Upper lobe of right lung (tissue), 1 donor: ENCODE results near the gene AMN. TPM values are rescaled to one million over a fixed set of nuclear protein-coding genes. Genes with fewer than 3 reads are reported as not detected.

Experiments used
- ATAC-seq: fragments of 200-7000 bp; cut with Tn5 transposase; one replicate; pipeline ENCODE4 v1.9.1; 2020; ENCODE audit warnings: mild to moderate bottlenecking, moderate library complexity
- DNase-seq: peaks from one replicate; pipeline ENCODE4 v3.0.0-alpha.2; 2020
- H3K27ac ChIP-seq: fragments of 200-600 bp; one replicate; pipeline ENCODE4 v1.8.0; 2022
- H3K27me3 ChIP-seq: fragments of 200-600 bp; one replicate; pipeline ENCODE4 v1.8.0; 2022; ENCODE audit warnings: mild to moderate bottlenecking
- H3K36me3 ChIP-seq: fragments of 200-600 bp; one replicate; pipeline ENCODE4 v1.8.0; 2022
- H3K4me1 ChIP-seq: fragments of 200-600 bp; one replicate; pipeline ENCODE4 v1.8.0; 2022
- H3K4me3 ChIP-seq: fragments of 200-600 bp; one replicate; pipeline ENCODE4 v1.8.0; 2022; ENCODE audit warnings: mild to moderate bottlenecking
- H3K9me3 ChIP-seq: fragments of 200-600 bp; one replicate; pipeline ENCODE4 v1.8.0; 2022
- intact Hi-C: fragments of 100-400 bp; cut with DNase I; formaldehyde crosslinking; loops from one replicate; pipeline ENCODE4 v1.11.0; 2022
- total RNA-seq: library from RNA; stranded (reverse); fragmentation: NEBNext Ultra II Directional; extraction: Animal tissue kit (Norgen Biotek cat#: 25700); gene quantifications from one replicate; pipeline ENCODE4 v1.2.1, GENCODE V29; 2021
- TF ChIP-seq, protein P1 (sequence below): fragments of 200-600 bp; IDR thresholded peaks from one replicate; pipeline ENCODE4 v1.8.0; 2022; ENCODE audit warnings: antibody characterized with exemption
- donor health status: DM: no; HTN: yes; CAD: no; lungs with severe emphysema.

The AMN gene
- total RNA-seq, 1 donor from 2014 or later: 19.8 TPM

DNA sequence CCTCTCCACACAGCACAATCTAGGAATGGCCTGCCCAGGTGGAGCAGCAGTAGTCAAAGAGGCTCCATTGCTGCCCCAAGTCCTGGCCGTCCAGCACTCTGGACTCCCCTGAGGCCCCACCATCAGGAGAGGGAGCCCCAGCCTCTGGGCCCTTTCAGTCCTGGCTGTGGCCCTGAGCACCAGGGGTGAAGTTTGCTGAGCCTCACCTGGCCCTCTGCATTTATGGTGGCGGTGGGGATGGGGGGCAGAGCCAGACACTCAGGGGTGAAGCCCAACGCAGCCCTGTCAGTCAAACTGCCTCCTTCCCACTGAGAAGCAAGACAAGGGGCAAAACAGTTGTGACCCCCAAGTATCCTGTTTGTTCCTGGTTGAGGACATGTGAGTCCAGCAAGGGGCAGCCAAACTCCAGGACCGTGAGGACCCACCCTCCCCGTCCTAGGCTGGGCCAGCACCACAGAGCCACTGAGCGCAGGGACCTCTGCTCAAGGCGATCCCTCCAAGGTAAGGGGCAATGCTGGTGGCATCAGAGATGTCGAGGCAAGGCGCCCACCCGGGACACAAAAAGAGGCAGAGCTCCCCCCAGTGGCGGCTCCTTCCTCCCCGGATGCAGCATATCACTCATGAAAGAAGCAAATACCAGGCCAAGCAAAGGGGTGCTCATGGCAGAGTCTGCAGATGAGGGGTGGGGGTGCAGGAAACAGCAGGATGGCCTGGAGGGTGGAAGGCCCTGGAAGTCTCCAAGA, 4.8 kb upstream of the AMN start:
- TF ChIP-seq, protein P1, sequence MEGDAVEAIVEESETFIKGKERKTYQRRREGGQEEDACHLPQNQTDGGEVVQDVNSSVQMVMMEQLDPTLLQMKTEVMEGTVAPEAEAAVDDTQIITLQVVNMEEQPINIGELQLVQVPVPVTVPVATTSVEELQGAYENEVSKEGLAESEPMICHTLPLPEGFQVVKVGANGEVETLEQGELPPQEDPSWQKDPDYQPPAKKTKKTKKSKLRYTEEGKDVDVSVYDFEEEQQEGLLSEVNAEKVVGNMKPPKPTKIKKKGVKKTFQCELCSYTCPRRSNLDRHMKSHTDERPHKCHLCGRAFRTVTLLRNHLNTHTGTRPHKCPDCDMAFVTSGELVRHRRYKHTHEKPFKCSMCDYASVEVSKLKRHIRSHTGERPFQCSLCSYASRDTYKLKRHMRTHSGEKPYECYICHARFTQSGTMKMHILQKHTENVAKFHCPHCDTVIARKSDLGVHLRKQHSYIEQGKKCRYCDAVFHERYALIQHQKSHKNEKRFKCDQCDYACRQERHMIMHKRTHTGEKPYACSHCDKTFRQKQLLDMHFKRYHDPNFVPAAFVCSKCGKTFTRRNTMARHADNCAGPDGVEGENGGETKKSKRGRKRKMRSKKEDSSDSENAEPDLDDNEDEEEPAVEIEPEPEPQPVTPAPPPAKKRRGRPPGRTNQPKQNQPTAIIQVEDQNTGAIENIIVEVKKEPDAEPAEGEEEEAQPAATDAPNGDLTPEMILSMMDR: peak; percentile 59
- Histone ChIP-seq H3K4me1 (peaks cover 1% of the 10 kb centered on the region), H3K27ac (no peak overlapping the region), H3K4me3 (no peak overlapping the region), H3K36me3 (no peaks in the 10 kb centered on the region), H3K27me3 (peaks cover 7% of the 10 kb centered on the region), H3K9me3 (no peaks in the 10 kb centered on the region)
- peak; percentile 54 for ATAC-seq
- peak; percentile 80 for DNase-seq
- intact Hi-C loops: no loop called here

GRCh38 chr14:102918438-102918837, 4.0 kb upstream of the AMN start:
- TF ChIP-seq, protein P1: no peak
- Histone ChIP-seq H3K27ac (no peak overlapping the region), H3K27me3 (peaks cover 15% of the 10 kb centered on the region), H3K9me3 (no peaks in the 10 kb centered on the region), H3K36me3 (no peaks in the 10 kb centered on the region), H3K4me3 (no peak overlapping the region), H3K4me1 (peaks cover 9% of the 10 kb centered on the region)
- DNase-seq: no peak
- no peak for ATAC-seq
- intact Hi-C loops: no loop called here

DNA sequence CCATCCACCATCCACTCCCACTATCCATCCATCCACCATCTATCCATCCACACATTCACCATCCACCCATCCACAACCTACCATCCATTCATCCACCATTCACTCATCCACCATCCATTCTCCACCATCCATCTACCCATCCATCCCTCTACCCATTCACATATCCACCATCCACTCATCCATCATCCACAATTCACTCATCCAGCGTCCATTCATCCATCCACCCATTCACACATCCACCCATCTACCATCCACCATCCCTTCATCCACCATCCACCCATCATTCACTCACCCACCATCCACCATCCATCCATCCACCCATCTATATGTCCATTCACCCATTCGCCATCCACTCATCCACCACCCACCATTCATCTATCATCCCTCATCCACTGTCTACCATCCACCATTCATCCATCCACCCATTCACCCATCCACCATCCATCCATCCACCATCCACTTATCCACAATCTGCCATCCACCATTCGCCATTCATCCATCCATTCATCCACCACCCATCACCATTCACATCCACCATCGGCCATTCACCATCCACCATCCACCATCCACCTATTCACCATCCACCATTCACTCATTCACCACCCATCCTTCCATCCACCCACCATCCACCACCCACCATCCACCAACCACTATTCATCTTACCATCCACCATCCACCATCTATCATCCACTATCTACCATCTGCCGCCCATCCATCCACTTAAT, 2.0 kb upstream of the AMN start:
- Histone ChIP-seq H3K36me3 (no peaks in the 10 kb centered on the region), H3K9me3 (no peaks in the 10 kb centered on the region), H3K27ac (no peak overlapping the region), H3K4me3 (no peak overlapping the region), H3K4me1 (peaks cover 11% of the 10 kb centered on the region), H3K27me3 (peaks cover 31% of the 10 kb centered on the region)
- no peak for ATAC-seq
- TF ChIP-seq, protein P1: no peak
- DNase-seq: no peak
- intact Hi-C loops: no loop called here

GRCh38 chr14:102920998-102921304, 1.5 kb upstream of the AMN start:
- TF ChIP-seq, protein P1: no peak
- H3K4me1 ChIP-seq: peaks cover 11% of the 10 kb centered on the region
- peaks cover 36% of the 10 kb centered on the region for H3K27me3 ChIP-seq
- ATAC-seq: no peak
- DNase-seq: no peak
- H3K27ac ChIP-seq: no peak overlapping the region
- H3K4me3 ChIP-seq: no peak overlapping the region
- no peaks in the 10 kb centered on the region for H3K9me3 ChIP-seq
- intact Hi-C loops: no loop called here
- no peaks in the 10 kb centered on the region for H3K36me3 ChIP-seq

DNA sequence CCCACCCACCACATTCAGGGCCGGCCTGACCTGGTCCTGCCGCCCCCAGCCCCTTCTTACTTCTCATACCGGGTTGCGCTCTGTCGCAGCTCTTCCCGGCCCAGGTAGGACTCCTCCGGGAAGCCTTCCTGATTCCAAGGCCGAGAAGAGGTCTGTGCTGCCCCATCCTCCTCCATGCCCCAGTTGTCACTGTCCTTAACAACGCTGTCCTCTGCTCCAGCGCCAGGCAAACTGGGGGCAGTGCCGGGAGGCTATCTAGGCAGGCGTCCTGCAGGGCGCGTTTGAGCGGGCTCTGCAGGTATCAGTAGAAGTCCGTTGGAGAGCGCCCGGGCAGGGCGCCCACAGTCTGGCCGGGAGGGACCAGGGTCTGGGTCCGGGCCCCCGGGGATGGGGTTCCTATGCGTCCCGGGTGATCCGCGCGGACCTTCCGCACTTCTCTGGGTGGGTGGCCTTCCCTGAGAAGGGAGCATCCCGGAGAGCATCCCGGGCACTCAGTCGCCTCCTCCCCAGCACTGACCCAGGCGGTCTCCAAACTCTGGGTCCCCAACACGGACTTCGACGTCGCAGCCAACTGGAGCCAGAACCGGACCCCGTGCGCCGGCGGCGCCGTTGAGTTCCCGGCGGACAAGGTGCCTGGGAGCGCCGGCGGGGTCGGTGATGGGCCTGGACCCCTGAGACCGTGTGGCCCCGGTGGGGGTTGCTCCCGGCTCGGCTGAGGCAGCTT, 900 bp downstream of the AMN start:
- no peak overlapping the region for H3K27ac ChIP-seq
- peaks cover 11% of the 10 kb centered on the region for H3K4me1 ChIP-seq
- DNase-seq (no peak), ATAC-seq (no peak)
- H3K27me3 ChIP-seq: peaks cover 36% of the 10 kb centered on the region
- TF ChIP-seq, protein P1: no peak
- H3K36me3 ChIP-seq: no peaks in the 10 kb centered on the region
- intact Hi-C loops: no loop called here
- H3K9me3 ChIP-seq: no peaks in the 10 kb centered on the region
- H3K4me3 ChIP-seq: peak overlapping the region; percentile 17
